ELR (cell line): Measurements from ENCODE around the gene HADH.

Experiments used
- DNase-seq: peaks from one replicate; pipeline ENCODE4 v3.0.0-alpha.2; 2015; ENCODE audit warnings: low read depth

HADH gene

GRCh38 chr4:108058685-108059440 lies 69.2 kb downstream of the HADH start:
- peak; percentile 97 for DNase-seq

- DNase-seq, result peak; percentile 68
Observed at GRCh38 chr4:108060164-108060563, 70.5 kb downstream of the HADH start.

GRCh38 chr4:108060686-108061321 lies 71.1 kb downstream of the HADH start:
- DNase-seq, result no peak

DNA sequence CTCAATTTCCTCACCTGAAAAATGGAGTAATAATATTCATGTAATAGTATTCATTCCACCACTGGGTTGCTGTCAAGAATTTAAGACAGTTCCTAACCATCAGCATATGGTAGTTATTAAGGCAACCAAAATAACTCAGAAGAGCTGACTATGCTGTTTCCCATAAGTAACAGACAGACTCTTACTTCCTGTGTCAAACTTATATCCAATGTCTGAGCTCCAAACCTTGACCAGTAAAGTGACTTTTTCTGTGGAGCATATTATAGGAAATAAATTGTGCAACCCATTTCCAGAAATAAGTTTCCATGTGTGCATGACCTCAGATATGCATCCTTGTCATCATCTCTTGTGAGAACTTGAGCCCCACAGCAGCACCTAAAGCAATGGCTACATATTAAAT lies 78.8 kb downstream of the HADH start:
- DNase-seq, result no peak

DNA sequence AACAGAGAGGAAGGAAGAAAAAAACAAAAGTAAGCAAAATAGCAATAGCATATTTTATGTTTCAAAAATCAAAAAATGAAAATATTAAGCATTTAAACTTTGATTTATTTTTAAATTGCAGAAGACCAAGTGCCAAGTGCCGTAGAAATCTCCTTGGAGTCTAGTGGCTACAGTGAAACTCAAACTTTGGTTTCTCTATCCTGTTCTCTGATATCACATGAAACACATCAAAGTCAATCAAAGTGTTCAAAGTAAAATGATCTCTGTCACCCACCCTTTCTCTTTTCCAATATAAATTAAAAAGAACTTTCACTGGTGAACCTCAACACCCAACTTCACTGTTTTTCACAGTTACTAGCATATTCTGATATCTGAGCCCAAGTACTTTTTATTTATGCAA lies 81.1 kb downstream of the HADH start:
- no peak for DNase-seq

DNA sequence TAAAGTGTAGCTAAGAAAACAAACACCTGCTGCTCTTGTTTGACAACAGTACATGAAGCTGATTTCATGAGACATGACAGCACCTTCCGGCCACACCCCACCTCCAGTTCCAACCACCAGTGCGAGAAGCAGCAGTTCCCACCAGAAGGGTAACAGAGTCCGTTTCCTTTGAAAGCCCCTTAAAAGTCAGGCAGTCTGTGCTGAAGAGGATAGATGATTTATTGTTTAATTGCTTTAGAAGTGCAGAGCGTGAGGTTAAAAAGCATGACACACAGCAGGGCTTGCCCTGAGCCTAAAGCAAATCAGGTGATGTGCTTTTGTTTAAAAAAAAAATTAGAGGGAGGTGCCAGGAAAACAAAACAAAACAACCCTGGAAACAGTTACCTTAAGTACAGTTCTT lies 82.6 kb downstream of the HADH start:
- no peak for DNase-seq

DNA sequence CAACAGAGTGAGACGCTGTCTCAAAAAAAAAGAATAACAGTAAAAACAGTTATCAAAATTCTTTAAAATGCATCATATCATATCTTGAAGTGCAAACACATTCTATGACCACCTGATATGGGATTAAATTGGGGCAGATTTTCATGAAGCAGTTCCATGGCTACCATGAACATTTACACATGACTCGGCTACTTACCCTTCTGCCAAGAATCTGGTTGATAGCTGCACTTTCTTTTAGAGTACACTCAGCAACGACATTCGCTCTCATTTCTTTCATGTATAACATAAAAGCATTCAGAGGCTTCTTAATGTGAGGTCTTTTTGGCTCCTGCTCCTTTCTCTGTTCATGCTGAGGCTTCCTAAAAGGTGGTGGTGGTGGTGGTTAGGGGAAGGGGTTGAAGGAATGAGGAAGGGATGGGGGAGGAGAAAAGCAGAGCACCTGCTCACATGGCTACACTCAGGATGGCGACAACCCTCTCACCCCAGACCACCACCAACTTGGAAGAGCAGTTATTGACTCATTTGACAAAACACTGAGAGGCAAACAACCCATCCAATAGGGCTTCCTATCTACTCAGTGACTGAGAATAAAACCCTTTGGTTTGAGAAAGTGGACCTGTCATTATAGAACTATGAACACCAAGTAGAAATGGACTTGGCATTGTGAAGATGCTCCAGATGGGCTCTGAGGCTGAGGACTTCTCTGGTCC lies 88.5 kb downstream of the HADH start:
- no peak for DNase-seq

GRCh38 chr4:108080747-108081146 lies 91.1 kb downstream of the HADH start:
- DNase-seq, result no peak

DNA sequence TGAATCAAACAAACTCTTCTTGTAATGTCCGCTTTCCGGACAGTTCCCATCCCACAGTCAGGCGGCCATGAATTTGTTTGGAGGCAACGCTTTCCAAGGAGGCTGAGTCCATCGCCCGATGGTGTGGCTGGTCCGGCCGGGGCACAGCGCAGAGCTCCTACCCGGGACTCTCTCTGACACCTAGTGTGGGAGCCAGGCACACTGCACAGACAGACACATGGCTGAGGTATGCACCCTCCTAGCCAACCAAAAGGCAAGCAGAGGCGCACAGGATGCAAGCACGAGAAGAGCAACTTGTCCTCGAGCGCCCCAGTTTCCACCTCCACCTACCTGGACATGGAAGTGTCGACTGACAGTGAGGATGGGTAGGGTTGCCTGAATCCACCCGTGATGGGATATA lies 91.6 kb downstream of the HADH start:
- no peak for DNase-seq
